Epithelial cell of alveolus of lung (primary cell): ENCODE data around the gene KCNJ10. TPM values are rescaled to one million over a fixed set of nuclear protein-coding genes. Genes with fewer than 3 reads are reported as not detected.

Experiments
- total RNA-seq: library from RNA; depleted of rRNA; stranded (reverse); fragments of >200 nt; gene quantifications from 2 replicates; pipeline ENCODE4 v1.2.1, GENCODE V29; 2015

Gene KCNJ10
- not detected in 2 replicates for total RNA-seq

DNA sequence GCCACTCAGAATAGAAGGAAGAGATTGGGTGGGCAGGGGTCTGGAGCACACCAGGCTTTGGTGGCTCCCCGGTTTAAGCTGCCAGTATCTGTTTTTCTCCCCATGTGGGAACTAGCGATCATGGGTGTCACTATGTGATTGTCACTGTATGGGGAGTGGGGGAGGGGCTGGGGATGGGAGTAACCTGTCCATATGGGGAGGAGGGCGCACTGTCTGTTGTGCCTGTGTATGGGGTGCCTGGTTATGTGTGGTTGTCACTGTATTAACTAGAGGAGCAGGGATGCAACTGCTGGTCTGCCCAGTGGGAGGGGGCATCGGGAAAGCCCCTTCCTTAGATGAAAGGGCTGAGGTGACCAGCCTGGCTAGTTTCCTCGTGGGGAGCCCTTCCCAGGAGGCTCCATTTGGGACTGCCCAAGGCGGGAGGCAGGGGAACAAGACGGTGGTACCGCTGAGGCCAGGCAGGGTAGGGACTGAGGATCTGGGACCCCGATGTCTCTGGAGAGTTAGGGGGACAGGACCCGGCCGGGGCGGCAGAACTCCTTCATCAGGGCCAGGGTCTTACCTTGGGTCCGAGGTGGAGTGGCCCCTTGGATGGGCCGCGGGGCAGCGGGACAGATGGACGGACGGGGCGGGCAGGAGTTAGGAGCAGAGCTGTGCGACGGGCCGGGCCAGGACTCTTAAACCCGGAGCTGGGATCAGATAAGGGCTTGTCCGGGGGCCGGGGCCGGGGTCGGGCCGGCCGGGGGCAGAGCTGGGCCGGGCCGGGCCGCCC, at the start of gene KCNJ10:
Gene KCNJ10 (minus strand): TSS at position 701 of the 772 bp plus-strand sequence. CDS start 27,628 bp downstream, outside the sequence.

DNA sequence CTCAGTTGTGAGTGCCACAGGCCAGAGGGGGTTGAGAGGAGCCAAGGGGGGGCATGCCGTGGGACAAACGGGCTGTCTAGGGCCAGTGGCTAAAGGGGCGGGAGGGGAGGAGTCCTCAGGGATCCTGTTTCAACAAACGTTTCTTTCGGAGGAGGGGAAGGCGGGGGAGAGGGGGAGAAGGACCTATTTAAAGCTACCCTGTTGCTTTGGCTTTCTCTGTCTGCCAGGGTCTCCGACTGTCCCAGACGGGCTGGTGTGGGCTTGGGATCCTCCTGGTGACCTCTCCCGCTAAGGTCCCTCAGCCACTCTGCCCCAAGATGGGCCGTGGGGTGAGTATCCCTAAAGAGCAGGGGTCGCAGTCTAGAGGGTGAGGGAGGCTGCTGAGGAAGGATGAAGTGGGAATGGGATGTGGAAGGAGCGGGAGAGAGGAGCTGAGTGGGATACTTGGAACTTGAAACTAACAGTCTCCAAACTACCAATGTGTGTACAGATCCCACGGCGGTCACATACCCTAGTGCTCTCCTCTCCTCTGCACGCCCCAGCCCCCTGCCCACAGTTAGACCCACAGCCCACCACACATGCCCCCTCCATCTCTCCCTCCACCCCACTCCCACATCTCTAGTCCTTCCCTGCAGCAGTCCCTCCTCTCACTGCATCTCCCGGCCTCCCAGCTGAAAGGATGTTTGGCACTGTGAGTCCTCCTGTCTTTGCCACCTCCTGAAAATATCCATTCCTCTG, 45.8 kb upstream of the KCNJ10 start, which contains the start of gene ATP1A2:
Gene ATP1A2 (plus strand): TSS at position 215 of the 738 bp plus-strand sequence. CDS start 103 bp downstream, at position 318.

DNA sequence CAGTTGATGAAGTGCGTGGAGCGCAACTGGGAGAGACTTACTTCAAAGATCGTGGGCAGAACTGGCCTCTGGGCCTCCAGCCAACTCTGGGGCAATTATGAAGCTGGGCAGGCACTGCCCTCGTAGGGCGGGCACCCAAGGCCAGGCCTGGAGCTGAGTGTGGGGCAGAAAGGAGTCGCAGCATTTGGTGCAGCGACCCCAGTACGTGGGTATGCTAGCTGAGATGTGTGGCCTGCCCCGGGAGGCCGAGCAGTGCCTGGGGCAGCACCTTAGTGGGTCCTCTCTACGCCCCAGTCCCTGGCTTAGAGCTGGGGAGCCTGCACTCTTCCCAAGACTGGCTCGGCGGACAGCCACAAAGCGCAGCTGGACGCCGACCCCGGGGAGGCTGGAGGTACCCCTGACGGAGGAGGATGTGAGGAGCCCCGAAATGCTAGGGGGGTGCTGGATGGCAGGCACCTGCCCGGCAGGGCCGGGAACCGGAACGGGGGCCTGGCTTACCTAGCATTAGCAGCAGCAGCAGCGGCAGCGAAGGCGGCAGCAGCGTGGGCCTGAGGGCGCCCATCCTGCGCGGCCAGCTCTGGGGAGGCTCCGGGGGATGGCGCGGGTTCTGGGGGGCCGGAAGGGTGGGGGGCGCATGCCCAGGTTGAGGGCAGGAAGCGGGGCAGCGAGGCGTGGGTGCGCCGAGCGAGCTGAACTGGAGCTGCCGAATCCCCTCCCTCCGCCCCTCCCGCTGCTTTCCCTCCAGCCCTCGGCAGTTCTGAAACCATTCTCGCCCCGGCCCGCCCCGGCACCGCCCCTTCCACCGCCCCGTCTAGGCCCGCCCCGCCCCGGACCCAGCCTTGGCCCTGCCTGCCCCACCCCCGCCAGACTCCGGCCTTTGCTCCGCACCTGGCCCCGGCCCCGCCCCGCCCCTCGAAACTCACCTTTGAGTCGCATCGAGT, 28.2 kb upstream of the KCNJ10 start, which contains the start of gene IGSF8:
Gene IGSF8 (minus strand): TSS at position 709 of the 941 bp plus-strand sequence. CDS start 147 bp downstream, at position 562.

DNA sequence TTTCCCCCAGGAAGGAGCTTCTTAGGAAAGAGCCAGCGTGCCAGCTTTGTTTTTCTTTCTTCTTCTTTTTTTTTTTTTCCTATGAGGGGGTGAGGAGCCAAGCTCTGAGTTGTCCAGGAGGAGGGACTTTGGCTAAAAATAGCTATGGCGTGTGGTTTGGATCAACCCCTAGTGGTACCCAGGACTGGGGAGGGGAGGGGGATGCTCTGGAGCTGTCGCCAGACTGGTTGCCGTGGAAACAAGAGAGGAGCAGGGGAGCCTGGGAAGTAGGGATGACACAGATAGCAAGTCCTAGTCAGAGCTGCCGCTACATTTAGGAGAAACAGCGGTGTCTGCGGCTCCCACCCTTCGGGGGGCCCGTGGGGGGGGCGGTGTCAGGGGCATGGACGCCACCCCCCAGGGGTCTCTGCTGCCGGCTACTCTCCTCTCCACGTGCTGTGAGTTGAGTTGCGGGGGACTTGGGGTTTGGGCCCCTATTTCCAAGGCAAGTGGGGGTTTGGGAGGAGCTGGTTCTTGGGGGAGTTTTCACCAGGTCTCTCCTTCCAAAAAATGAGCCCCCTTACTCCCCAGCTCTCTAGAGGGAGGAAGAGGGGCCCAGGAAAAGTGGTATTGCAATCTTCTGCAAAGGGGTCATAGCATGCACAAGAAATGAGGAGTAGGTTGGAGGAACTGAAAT, 11.4 kb upstream of the KCNJ10 start, which contains the start of gene KCNJ9:
Gene KCNJ9 (plus strand): TSS at position 278 of the 676 bp plus-strand sequence. CDS start 2,493 bp downstream, outside the sequence.

DNA sequence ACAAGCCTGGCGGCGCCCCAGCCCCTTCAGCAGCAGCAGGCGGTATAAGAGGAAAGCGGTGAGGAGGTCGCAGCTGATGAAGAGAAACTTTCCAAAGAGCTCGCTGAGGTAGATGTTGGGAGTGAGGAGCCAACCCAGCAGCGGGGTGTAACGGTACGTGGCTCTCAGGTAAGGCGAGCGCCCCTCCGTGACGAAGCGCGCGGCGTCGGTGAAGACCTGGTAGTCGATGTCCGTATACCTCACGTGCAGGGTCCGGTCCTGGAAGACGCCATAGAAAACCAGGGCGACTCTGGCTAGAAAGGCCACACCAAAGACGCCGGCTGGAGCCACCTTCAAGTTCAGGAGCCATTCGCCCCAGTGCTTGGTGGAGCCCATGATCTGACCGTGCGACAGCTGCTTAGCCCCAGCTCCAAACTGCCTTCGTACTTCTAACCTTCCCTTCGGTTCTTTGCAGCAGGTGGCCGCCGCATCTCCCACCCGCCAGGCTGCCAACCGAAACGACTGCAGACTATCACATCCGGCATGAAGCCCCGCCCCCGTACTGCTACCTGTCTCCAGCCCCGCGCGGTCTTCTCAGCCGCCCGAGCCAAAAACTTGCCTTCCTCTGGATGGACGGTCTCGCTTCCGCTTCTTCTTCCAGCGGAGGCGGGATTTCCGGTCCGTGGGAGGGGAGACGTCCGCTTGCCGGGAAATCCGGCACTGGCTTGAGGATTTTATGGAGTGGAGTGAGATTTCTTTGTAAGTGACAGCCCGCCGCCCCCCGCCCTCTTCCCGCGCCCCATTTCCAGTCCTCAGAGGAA, 38.4 kb downstream of the KCNJ10 start, which contains the start of gene PIGM:
Gene PIGM (minus strand): TSS at position 626 of the 800 bp plus-strand sequence. CDS start 251 bp downstream, at position 375.

DNA sequence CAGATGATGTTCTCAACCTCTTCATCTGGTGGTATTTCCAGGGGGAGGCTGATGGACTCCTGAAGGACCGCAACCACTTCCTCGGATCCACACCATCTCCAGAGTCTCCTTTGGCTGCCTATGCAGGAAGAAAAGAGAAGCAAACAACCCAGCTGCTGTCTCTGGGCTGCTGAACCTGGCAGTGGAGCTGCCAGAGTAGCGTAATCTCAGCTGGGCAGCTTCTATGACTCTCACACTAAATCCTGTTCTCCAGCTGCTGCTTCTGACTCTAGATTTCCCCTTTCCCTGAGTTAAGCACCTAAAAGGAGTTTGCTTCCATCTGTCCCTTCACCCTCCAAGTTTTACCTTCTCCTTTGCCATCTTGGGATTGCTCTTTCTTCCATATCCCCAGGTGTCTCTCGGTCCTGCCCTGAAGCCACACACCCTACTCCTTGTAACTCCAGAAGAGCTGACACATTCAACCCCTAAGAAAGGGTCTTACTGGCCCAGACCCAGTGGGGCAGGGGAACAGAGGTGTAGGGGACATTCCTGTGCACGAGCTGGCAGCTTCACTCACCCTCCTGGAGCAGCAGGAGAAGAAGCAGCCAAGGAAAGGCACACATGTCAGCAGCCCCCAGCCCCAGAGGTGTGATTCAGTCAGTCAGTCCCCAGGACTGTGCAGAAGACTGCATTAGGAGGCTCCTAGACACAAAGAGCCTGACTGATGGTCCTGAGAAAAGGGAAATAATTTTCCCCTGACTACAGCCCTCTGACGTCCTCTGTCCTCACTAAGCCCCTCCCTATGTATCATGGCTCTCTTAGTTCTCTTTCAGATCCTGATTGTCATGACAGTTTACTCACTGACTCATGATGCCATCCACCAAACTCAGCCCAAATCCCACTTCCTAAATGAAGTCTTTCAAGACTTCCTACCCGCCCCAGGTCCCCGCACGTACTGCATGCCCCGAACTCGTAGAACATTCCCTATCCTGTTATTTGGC, 116.1 kb downstream of the KCNJ10 start, which contains the start of gene SLAMF9:
Gene SLAMF9 (minus strand): TSS at position 702 of the 980 bp plus-strand sequence. CDS start 100 bp downstream, at position 602.

Other genes starting within 250 kb of the KCNJ10 start
- 1.2 TPM in 1 of 2 replicates, not detected in the other for gene SLAMF8, start 243.3 kb downstream of the KCNJ10 start, total RNA-seq
- not detected in 2 replicates for gene VSIG8, start 207.5 kb downstream of the KCNJ10 start, total RNA-seq
- gene CFAP45, start 170.0 kb downstream of the KCNJ10 start, total RNA-seq: 0.48 and 0.65 TPM in 2 replicates
- 650 and 791 TPM in 2 replicates for gene TAGLN2, start 144.7 kb downstream of the KCNJ10 start, total RNA-seq
- 0.13 and 0.16 TPM in 2 replicates for gene IGSF9, start 124.5 kb downstream of the KCNJ10 start, total RNA-seq
- 0.91 TPM in 1 of 2 replicates, not detected in the other for gene SLAMF9, start 115.9 kb downstream of the KCNJ10 start, total RNA-seq
- 3.7 and 6.0 TPM in 2 replicates for gene PIGM, start 38.2 kb downstream of the KCNJ10 start, total RNA-seq
- gene KCNJ9, start 11.4 kb upstream of the KCNJ10 start, total RNA-seq: not detected in 2 replicates
- gene IGSF8, start 28.5 kb upstream of the KCNJ10 start, total RNA-seq: 12.7 and 22.9 TPM in 2 replicates
- 0.24 and 1.0 TPM in 2 replicates for gene ATP1A2, start 45.6 kb upstream of the KCNJ10 start, total RNA-seq
- not detected in 2 replicates for gene ATP1A4, start 81.4 kb upstream of the KCNJ10 start, total RNA-seq
- not detected in 2 replicates for gene CASQ1, start 120.4 kb upstream of the KCNJ10 start, total RNA-seq
- 40.1 and 68.7 TPM in 2 replicates for gene PEA15, start 135.2 kb upstream of the KCNJ10 start, total RNA-seq
- gene DCAF8, start 192.4 kb upstream of the KCNJ10 start, total RNA-seq: 46.0 and 58.0 TPM in 2 replicates
- 38.5 and 86.6 TPM in 2 replicates for gene PEX19, start 215.0 kb upstream of the KCNJ10 start, total RNA-seq